ENCODE results near the gene RCN2.

Gene RCN2

DNA sequence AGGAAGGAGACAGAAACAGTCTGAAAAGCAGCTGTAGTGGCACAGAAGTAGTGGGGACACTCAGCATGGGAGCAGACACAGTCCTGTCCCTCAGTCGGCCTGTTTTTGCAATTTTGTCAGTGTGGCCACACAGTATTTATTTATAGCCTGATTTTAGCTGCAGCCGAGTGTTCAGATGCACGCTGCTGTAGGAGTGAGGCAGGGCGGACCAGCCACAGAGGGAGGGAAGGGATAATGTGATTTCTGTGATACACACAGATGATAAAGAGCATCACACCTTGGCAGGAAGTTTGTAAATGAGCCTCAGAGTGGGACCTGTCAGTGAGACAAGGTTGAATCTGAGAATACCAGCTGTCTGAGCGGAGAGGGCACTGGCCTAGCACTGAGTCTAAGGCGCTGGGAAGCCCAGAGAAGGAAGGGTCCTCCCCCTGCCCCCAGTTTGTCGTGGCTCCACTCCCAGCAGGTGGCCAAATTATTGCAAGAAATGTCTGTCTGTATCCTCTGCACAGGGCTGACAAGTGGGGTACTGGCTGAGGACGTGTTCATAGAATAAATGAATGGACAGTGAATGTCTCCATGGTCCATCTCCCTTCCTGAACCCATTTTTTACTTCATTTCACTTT is 67.2 kb downstream of the RCN2 start:
- Histone ChIP-seq H3K4me3 (ENCODE audit: low read length in 2 of 2) (no peak overlapping the region), H3K23ac (ENCODE audit: low read depth, low read length, poor library complexity) (no peak overlapping the region), H3K36me3 (replicated peaks in 1 of 2; ENCODE audit: control insufficient read depth in 2 of 2, insufficient read depth in 2 of 2, low read length in 2 of 2) (no peaks in the 10 kb centered on the region), H3K4me2 (ENCODE audit: insufficient read depth, low read length, poor library complexity, severe bottlenecking) (no peak overlapping the region), H3K4ac (ENCODE audit: low read length) (no peak overlapping the region), H3K9ac (ENCODE audit: low read depth, low read length, poor library complexity) (no peak overlapping the region), H3K4me1 (ENCODE audit: control insufficient read depth in 2 of 2, insufficient read depth in 1 of 2, low read depth in 1 of 2, low read length in 2 of 2) (no peaks in the 10 kb centered on the region), H3K18ac (ENCODE audit: low read length) (no peak overlapping the region), H2AFZ (ENCODE audit: low read length) (peak overlapping the region; percentile 66), H3K27me3 (ENCODE audit: control insufficient read depth in 3 of 3, insufficient read depth in 3 of 3, low read depth in 1 of 3, low read length in 3 of 3) (peaks cover 0 to 66% (median 0%) of the 10 kb centered on the region in 3 experiments), H2BK5ac (ENCODE audit: low read length) (no peak overlapping the region), H2BK12ac (ENCODE audit: low read length) (no peak overlapping the region), H3K79me1 (ENCODE audit: low read depth, low read length) (no peaks in the 10 kb centered on the region), H2AK5ac (ENCODE audit: low read depth, low read length) (no peak overlapping the region), H2BK120ac (ENCODE audit: low read depth, low read length) (no peak overlapping the region), H2BK15ac (ENCODE audit: low read length) (no peak overlapping the region), H4K8ac (ENCODE audit: low read depth, low read length) (peak overlapping the region; percentile 52), H3K14ac (ENCODE audit: low read length) (no peak overlapping the region), H3K9me3 (replicated peaks in 1 of 2; ENCODE audit: control insufficient read depth in 2 of 2, insufficient read depth in 1 of 2, low read depth in 1 of 2, low read length in 2 of 2) (no peaks in the 10 kb centered on the region), H3K27ac (replicated peaks; ENCODE audit: low read length) (no peak overlapping the region), H4K91ac (ENCODE audit: low read depth, low read length, poor library complexity) (no peak overlapping the region)
- no CpG with 5 or more reads among the region's 8 CpGs for WGBS, 2 donors (ENCODE audit: extremely low coverage in 2 of 2, insufficient read length in 2 of 2, insufficient replicate concordance in 1 of 2)
- no peak for DNase-seq (ENCODE audit: low spot score)

DNA sequence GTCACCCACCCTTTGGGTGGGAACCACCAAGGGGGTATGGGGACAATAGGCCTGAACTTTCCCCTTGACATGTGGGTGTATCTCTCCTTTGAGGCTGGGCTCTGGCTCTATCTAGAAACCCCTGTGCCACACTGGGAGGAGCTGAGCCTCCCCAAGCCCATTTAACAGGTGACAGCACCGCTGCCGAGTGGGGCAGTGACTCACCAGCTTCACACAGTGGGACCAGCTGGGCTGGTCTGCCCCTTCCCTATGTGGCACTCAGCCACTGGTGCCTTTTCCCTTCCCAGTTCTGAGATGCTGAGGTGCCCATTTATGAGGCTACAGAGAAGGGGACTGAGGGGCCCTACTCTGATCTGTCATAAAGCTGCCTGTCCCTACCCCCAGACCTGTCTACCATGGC is 68.4 kb downstream of the RCN2 start:
- Histone ChIP-seq H3K18ac (ENCODE audit: low read length) (no peak overlapping the region), H2AK5ac (ENCODE audit: low read depth, low read length) (no peak overlapping the region), H3K79me1 (ENCODE audit: low read depth, low read length) (no peaks in the 10 kb centered on the region), H4K8ac (ENCODE audit: low read depth, low read length) (no peak overlapping the region), H2BK5ac (ENCODE audit: low read length) (no peak overlapping the region), H3K4ac (ENCODE audit: low read length) (no peak overlapping the region), H3K4me3 (ENCODE audit: low read length in 2 of 2) (no peak overlapping the region), H3K27ac (replicated peaks; ENCODE audit: low read length) (no peak overlapping the region), H3K4me1 (ENCODE audit: control insufficient read depth in 2 of 2, insufficient read depth in 1 of 2, low read depth in 1 of 2, low read length in 2 of 2) (no peaks in the 10 kb centered on the region), H3K23ac (ENCODE audit: low read depth, low read length, poor library complexity) (no peak overlapping the region), H2BK12ac (ENCODE audit: low read length) (no peak overlapping the region), H3K9ac (ENCODE audit: low read depth, low read length, poor library complexity) (no peak overlapping the region), H3K27me3 (ENCODE audit: control insufficient read depth in 3 of 3, insufficient read depth in 3 of 3, low read depth in 1 of 3, low read length in 3 of 3) (peaks cover 0 to 66% (median 0%) of the 10 kb centered on the region in 3 experiments), H3K9me3 (replicated peaks in 1 of 2; ENCODE audit: control insufficient read depth in 2 of 2, insufficient read depth in 1 of 2, low read depth in 1 of 2, low read length in 2 of 2) (no peaks in the 10 kb centered on the region), H2BK15ac (ENCODE audit: low read length) (no peak overlapping the region), H3K36me3 (replicated peaks in 1 of 2; ENCODE audit: control insufficient read depth in 2 of 2, insufficient read depth in 2 of 2, low read length in 2 of 2) (no peaks in the 10 kb centered on the region), H3K4me2 (ENCODE audit: insufficient read depth, low read length, poor library complexity, severe bottlenecking) (no peak overlapping the region), H2AFZ (ENCODE audit: low read length) (no peak overlapping the region), H4K91ac (ENCODE audit: low read depth, low read length, poor library complexity) (no peak overlapping the region), H3K14ac (ENCODE audit: low read length) (no peak overlapping the region), H2BK120ac (ENCODE audit: low read depth, low read length) (no peak overlapping the region)
- DNase-seq (ENCODE audit: low spot score): no peak
- no CpG with 5 or more reads among the region's 2 CpGs for WGBS, 2 donors (ENCODE audit: extremely low coverage in 2 of 2, insufficient read length in 2 of 2, insufficient replicate concordance in 1 of 2)

DNA sequence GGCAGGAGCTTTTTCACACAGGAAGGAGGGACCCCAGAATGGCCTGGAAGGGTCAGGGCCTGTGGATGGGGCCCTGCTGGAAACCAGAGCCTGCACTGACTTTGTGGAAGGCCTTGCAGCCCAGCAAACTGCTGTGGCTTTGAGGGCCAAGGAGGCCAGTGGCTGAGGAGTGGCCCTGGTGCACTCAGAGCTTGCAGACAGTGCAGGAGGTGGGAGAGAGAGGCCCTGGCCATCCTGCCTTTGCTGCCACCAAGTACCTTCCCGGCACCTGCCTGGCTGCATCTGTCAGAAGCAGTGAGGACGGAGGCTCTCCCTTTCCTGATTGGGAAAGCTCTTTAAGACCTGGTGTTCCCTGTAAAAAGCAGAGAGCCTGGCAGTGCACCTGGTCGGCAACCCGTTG is 69.8 kb downstream of the RCN2 start:
- WGBS, 2 donors (ENCODE audit: extremely low coverage in 2 of 2, insufficient read length in 2 of 2, insufficient replicate concordance in 1 of 2): no CpG with 5 or more reads among the region's 4 CpGs
- Histone ChIP-seq H2BK120ac (ENCODE audit: low read depth, low read length) (no peak overlapping the region), H3K36me3 (replicated peaks in 1 of 2; ENCODE audit: control insufficient read depth in 2 of 2, insufficient read depth in 2 of 2, low read length in 2 of 2) (no peaks in the 10 kb centered on the region), H3K23ac (ENCODE audit: low read depth, low read length, poor library complexity) (peak overlapping the region; percentile 29), H4K8ac (ENCODE audit: low read depth, low read length) (no peak overlapping the region), H2BK12ac (ENCODE audit: low read length) (no peak overlapping the region), H3K4me2 (ENCODE audit: insufficient read depth, low read length, poor library complexity, severe bottlenecking) (no peak overlapping the region), H3K27ac (replicated peaks; ENCODE audit: low read length) (no peak overlapping the region), H3K9ac (ENCODE audit: low read depth, low read length, poor library complexity) (no peak overlapping the region), H3K9me3 (replicated peaks in 1 of 2; ENCODE audit: control insufficient read depth in 2 of 2, insufficient read depth in 1 of 2, low read depth in 1 of 2, low read length in 2 of 2) (no peaks in the 10 kb centered on the region), H3K79me1 (ENCODE audit: low read depth, low read length) (no peaks in the 10 kb centered on the region), H2BK5ac (ENCODE audit: low read length) (no peak overlapping the region), H3K4ac (ENCODE audit: low read length) (no peak overlapping the region), H2AFZ (ENCODE audit: low read length) (no peak overlapping the region), H2AK5ac (ENCODE audit: low read depth, low read length) (no peak overlapping the region), H3K4me3 (ENCODE audit: low read length in 2 of 2) (no peak overlapping the region), H3K18ac (ENCODE audit: low read length) (no peak overlapping the region), H3K14ac (ENCODE audit: low read length) (no peak overlapping the region), H3K27me3 (ENCODE audit: control insufficient read depth in 3 of 3, insufficient read depth in 3 of 3, low read depth in 1 of 3, low read length in 3 of 3) (peaks cover 0 to 61% (median 0%) of the 10 kb centered on the region in 3 experiments), H3K4me1 (ENCODE audit: control insufficient read depth in 2 of 2, insufficient read depth in 1 of 2, low read depth in 1 of 2, low read length in 2 of 2) (no peaks in the 10 kb centered on the region), H2BK15ac (ENCODE audit: low read length) (no peak overlapping the region), H4K91ac (ENCODE audit: low read depth, low read length, poor library complexity) (no peak overlapping the region)
- no peak for DNase-seq (ENCODE audit: low spot score)

DNA sequence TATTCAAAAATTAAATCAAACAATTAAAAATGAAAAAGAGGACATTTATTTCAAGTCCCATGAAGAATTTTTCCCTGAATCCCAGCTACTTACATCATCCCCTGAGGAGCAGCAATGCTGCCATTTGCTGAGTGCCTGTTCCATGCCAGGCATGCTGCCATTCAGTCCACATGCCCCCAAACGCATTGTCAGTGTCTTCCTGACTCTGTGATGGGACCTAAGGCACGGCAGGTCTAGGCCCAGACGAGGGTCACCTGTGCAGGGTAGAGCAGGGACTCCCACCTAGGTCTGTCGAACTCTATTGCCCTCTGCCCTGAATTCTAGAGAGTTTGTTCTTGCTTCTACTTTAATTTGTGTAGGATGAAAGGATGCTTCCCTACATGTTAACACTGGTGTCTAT is 70.4 kb downstream of the RCN2 start:
- H3K18ac ChIP-seq (ENCODE audit: low read length): no peak overlapping the region
- H2BK15ac ChIP-seq (ENCODE audit: low read length): no peak overlapping the region

More for the DNA sequence above, 70.4 kb downstream of the RCN2 start:
- Histone ChIP-seq H3K27ac (replicated peaks; ENCODE audit: low read length) (no peak overlapping the region), H3K27me3 (ENCODE audit: control insufficient read depth in 3 of 3, insufficient read depth in 3 of 3, low read depth in 1 of 3, low read length in 3 of 3) (peaks cover 0 to 59% (median 0%) of the 10 kb centered on the region in 3 experiments), H2AFZ (ENCODE audit: low read length) (no peak overlapping the region), H3K23ac (ENCODE audit: low read depth, low read length, poor library complexity) (peak overlapping the region; percentile 16), H3K4ac (ENCODE audit: low read length) (no peak overlapping the region), H4K8ac (ENCODE audit: low read depth, low read length) (no peak overlapping the region), H3K36me3 (replicated peaks in 1 of 2; ENCODE audit: control insufficient read depth in 2 of 2, insufficient read depth in 2 of 2, low read length in 2 of 2) (no peaks in the 10 kb centered on the region), H3K9me3 (replicated peaks in 1 of 2; ENCODE audit: control insufficient read depth in 2 of 2, insufficient read depth in 1 of 2, low read depth in 1 of 2, low read length in 2 of 2) (no peaks in the 10 kb centered on the region), H2BK120ac (ENCODE audit: low read depth, low read length) (no peak overlapping the region), H2AK5ac (ENCODE audit: low read depth, low read length) (no peak overlapping the region), H3K9ac (ENCODE audit: low read depth, low read length, poor library complexity) (peak overlapping the region; percentile 63), H3K4me2 (ENCODE audit: insufficient read depth, low read length, poor library complexity, severe bottlenecking) (no peak overlapping the region), H3K79me1 (ENCODE audit: low read depth, low read length) (no peaks in the 10 kb centered on the region), H2BK12ac (ENCODE audit: low read length) (no peak overlapping the region), H3K4me3 (ENCODE audit: low read length in 2 of 2) (no peak overlapping the region), H4K91ac (ENCODE audit: low read depth, low read length, poor library complexity) (no peak overlapping the region), H3K14ac (ENCODE audit: low read length) (no peak overlapping the region), H2BK5ac (ENCODE audit: low read length) (no peak overlapping the region), H3K4me1 (ENCODE audit: control insufficient read depth in 2 of 2, insufficient read depth in 1 of 2, low read depth in 1 of 2, low read length in 2 of 2) (no peaks in the 10 kb centered on the region)
- WGBS, 2 donors (ENCODE audit: extremely low coverage in 2 of 2, insufficient read length in 2 of 2, insufficient replicate concordance in 1 of 2): no CpG with 5 or more reads among the region's 4 CpGs
- DNase-seq (ENCODE audit: low spot score): no peak

Measured in neuronal stem cell (in vitro differentiated cells).